ENCODE data around the gene SUCLG2.

- TF ChIP-seq, protein P1, sequence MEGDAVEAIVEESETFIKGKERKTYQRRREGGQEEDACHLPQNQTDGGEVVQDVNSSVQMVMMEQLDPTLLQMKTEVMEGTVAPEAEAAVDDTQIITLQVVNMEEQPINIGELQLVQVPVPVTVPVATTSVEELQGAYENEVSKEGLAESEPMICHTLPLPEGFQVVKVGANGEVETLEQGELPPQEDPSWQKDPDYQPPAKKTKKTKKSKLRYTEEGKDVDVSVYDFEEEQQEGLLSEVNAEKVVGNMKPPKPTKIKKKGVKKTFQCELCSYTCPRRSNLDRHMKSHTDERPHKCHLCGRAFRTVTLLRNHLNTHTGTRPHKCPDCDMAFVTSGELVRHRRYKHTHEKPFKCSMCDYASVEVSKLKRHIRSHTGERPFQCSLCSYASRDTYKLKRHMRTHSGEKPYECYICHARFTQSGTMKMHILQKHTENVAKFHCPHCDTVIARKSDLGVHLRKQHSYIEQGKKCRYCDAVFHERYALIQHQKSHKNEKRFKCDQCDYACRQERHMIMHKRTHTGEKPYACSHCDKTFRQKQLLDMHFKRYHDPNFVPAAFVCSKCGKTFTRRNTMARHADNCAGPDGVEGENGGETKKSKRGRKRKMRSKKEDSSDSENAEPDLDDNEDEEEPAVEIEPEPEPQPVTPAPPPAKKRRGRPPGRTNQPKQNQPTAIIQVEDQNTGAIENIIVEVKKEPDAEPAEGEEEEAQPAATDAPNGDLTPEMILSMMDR (IDR thresholded peaks at IDR 0.05), result no peak
- no peak for TF ChIP-seq POLR2AphosphoS5 (IDR thresholded peaks at IDR 0.05; ENCODE audit: insufficient read depth in 1 of 2, low read depth in 1 of 2)
- TF ChIP-seq POLR2A (IDR thresholded peaks at IDR 0.05), result no peak
Measured at GRCh38 chr3:67384016-67384415, 270.4 kb downstream of the SUCLG2 start.
